Stimulated activated CD8-positive, alpha-beta memory T cell treated with anti-CD3 and anti-CD28 coated beads, Interleukin-4, amount 100 ng/mL, for 24 hours (primary cell): ENCODE data around the gene C4orf36.

Experiments used
- DNase-seq: peaks from one replicate; pipeline ENCODE4 v3.0.0-alpha.2; 2020; ENCODE audit warnings: low read depth

C4orf36 gene

GRCh38 chr4:86855572-86855971 lies 36.6 kb downstream of the C4orf36 start:
- DNase-seq = no peak

GRCh38 chr4:86853209-86853608 lies 39.0 kb downstream of the C4orf36 start:
- no peak for DNase-seq

- no peak for DNase-seq
Observed at GRCh38 chr4:86848732-86849619, 43.2 kb downstream of the C4orf36 start, which contains the start of gene SLC10A6. SLC10A6 (minus strand) TSS chr4:86849384; CDS start chr4:86849115, 269 bp downstream.

- no peak for DNase-seq
Observed at GRCh38 chr4:86848136-86848535, 44.1 kb downstream of the C4orf36 start.

- no peak for DNase-seq
Observed at GRCh38 chr4:86847571-86847970, 44.7 kb downstream of the C4orf36 start.

- no peak for DNase-seq
Observed at GRCh38 chr4:86846921-86847320, 45.3 kb downstream of the C4orf36 start.

GRCh38 chr4:86845593-86845992 lies 46.6 kb downstream of the C4orf36 start:
- no peak for DNase-seq

- DNase-seq = no peak
Observed at GRCh38 chr4:86841309-86841708, 50.9 kb downstream of the C4orf36 start.

- no peak for DNase-seq
Observed at GRCh38 chr4:86840858-86841257, 51.4 kb downstream of the C4orf36 start.

GRCh38 chr4:86837691-86838503 lies 54.3 kb downstream of the C4orf36 start:
- no peak for DNase-seq

- no peak for DNase-seq
Observed at GRCh38 chr4:86835677-86836076, 56.5 kb downstream of the C4orf36 start.

- no peak for DNase-seq
Observed at GRCh38 chr4:86834901-86835300, 57.3 kb downstream of the C4orf36 start.

GRCh38 chr4:86833615-86834014 lies 58.6 kb downstream of the C4orf36 start:
- no peak for DNase-seq

GRCh38 chr4:86831262-86832130 lies 60.7 kb downstream of the C4orf36 start:
- DNase-seq = no peak
